ENCODE results near the gene FGF2.
"Not testable (repeated sequence)": the region's sequence is repeated elsewhere in the genome, so short reads cannot be mapped to it uniquely, and the experiment has no call there.

The FGF2 gene

DNA sequence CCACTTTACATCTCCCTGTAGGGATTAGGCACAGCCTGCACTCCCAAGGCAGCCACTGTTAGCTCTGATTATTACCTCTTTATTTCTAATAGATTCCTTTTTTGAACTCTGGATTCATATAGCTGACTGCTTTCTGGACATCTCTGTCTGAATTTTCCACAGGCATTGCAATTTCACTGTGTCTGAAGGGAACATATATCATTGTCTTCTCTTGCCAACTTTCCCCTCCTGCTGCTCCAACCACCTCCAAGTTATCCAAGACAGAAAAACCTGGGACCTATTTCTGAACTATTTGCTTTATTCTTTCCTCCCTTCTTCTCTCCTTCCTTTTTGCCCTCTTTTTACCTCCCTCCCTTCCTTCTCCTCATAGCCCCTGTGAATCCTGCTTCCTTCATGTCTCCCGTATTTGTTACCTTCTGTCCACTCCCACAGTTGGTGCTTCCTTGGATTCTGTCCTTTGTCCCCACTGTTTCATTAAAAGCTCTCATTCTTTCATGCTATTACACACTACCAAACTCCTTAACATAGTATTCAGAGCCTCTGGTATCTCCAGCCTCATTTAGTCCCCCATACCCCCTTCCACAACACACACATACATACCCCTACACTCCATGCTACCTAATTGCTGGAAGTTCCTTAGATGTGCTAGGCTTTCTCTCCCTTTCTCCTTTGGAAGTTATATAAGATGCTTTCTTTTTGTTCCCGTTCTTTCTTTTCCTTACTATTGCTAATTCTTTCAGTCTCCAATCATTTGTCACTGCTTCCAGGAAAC is 34.7 kb downstream of the FGF2 start:
- TF ChIP-seq, protein P1, sequence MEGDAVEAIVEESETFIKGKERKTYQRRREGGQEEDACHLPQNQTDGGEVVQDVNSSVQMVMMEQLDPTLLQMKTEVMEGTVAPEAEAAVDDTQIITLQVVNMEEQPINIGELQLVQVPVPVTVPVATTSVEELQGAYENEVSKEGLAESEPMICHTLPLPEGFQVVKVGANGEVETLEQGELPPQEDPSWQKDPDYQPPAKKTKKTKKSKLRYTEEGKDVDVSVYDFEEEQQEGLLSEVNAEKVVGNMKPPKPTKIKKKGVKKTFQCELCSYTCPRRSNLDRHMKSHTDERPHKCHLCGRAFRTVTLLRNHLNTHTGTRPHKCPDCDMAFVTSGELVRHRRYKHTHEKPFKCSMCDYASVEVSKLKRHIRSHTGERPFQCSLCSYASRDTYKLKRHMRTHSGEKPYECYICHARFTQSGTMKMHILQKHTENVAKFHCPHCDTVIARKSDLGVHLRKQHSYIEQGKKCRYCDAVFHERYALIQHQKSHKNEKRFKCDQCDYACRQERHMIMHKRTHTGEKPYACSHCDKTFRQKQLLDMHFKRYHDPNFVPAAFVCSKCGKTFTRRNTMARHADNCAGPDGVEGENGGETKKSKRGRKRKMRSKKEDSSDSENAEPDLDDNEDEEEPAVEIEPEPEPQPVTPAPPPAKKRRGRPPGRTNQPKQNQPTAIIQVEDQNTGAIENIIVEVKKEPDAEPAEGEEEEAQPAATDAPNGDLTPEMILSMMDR (IDR thresholded peaks at IDR 0.05; ENCODE audit: borderline replicate concordance, insufficient read depth, low read depth, low read length), result no peak

DNA sequence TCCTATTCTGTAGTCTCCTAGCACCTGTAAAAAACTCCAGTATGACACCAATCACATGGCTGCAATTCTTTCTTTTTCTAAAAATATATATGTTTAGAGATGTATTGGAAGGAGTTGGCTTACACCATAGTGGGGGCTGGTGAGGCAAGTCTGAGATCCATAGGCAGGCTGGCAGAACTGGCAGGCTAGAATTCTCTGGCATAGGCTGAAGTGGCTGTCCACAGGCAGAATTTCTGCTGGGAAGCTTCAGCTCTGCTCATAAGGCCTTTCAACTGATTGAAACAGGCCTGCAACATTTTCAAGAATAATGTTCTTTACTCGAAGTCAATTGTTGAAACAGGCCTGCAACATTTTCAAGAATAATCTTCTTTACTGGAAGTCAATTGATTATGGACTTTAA is 37.0 kb downstream of the FGF2 start:
- TF ChIP-seq, protein P1 (IDR thresholded peaks at IDR 0.05; ENCODE audit: borderline replicate concordance, insufficient read depth, low read depth, low read length), result no peak
- H3K4me3 ChIP-seq (ENCODE audit: low read depth, low read length), result no peak overlapping the region

More for the DNA sequence above, 34.7 kb downstream of the FGF2 start:
- H3K4me3 ChIP-seq (ENCODE audit: low read depth, low read length), result no peak overlapping the region

DNA sequence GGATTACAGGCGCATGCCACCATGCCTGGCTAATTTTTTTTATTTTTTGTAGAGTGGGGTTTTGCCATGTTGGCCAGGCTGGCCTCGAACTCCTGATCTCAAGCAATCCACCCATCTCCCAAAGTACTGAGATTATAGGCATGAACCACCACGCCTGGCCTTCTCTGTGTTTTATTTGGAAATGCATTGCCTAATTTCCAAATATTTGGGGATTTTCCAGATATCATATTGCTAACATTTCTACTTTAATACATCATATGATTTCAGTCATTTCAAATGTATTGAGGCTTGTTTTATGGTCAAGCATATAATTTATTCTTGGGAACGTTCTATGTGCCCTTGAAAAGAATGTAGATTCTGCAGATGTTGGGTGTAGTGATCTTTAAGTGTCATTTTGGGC is 38.8 kb downstream of the FGF2 start:
- no peak overlapping the region for H3K4me3 ChIP-seq (ENCODE audit: low read depth, low read length)
- TF ChIP-seq, protein P1 (IDR thresholded peaks at IDR 0.05; ENCODE audit: borderline replicate concordance, insufficient read depth, low read depth, low read length), result no peak

DNA sequence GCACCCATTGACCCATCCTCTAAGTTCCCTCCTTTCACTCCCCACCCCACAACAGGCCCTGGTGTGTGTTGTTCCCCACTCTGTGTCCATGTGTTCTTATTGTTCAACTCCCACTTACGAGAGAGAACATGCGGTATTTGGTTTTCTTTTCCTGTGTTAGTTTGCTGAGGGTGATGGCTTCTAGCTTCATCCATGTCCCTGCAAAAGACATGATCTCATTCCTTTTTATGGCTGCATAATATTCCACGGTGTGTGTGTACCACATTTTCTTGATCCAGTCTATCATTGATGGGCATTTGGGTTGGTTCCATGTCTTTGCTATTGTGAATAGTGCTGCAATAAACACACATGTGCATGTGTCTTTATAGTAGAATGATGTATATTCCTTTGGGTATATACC is 41.6 kb downstream of the FGF2 start:
- H3K4me3 ChIP-seq (ENCODE audit: low read depth, low read length), result not testable (repeated sequence)

DNA sequence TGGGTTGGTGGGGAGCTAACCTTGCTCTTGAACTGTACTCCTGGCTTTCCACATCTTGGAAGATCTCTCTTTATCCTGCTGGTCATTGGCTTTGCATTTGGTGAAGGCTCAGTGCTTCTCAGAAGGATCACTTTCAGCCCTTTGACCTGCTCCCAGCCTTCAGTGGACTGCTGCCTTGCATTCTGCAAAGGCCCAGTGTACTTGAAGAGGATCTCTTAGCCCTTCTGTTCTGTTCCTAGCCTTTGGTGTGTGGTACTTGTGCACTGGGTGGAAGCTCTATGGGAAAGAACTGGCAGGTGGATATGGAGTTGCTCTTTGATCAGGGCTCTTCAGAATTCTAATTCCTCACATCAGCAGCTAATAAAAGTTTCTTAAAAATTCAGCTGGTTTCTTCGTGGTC is 46.5 kb downstream of the FGF2 start:
- no peak overlapping the region for H3K4me3 ChIP-seq (ENCODE audit: low read depth, low read length)
- TF ChIP-seq, protein P1 (IDR thresholded peaks at IDR 0.05; ENCODE audit: borderline replicate concordance, insufficient read depth, low read depth, low read length), result no peak

DNA sequence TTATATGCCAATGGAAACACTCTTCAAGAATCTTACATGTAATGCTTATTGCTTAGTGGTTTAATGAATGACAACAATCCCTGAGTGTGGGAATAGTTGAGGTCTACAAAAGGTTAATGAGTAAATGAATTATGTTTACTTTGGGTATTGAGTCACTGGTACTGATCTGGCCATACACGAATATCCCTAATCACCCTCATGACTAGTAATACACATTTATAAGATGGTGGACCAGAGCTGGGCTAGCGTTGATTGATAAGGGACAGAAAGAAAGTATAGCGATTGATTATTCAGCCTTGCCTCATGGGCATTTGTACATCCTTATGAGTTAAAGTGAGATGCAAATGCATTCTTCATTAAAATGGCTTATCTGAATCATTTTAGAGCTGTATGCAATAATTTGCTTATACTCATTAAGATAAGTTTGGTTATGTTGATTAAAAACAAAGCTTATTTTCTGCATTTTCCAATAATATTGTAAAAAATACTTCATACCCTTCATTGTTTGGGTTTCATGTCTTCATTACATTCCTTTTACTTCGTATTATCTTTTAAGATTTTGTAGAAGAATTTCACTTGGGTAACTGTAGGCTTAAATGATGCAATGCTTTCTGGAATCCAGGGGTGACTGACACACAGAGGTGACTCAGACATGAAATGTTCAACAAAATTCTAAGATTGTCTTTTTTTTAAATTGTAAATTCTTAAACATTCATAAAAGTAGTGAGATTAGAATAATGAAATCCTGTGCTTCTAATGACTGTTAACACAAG is 47.4 kb downstream of the FGF2 start:
- TF ChIP-seq, protein P1 (IDR thresholded peaks at IDR 0.05; ENCODE audit: borderline replicate concordance, insufficient read depth, low read depth, low read length), result no peak

DNA sequence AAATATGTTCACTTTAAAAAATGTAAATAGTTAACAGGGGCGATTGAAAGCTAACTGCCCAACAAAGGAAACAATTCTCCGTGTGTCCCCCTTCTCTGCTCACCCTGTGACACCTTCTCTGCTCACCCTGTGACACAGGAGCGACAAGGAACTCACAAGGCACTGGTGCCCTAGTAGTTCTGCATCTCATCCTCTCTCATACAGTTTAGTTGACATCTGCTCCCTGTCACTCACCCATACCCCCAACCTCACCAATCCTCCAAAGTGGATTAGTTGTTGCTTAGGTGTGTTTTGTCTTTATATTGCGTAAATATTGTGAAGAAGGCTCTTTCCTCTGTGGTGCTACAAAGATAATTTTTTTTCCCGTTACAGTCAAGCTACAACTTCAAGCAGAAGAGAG is 49.3 kb downstream of the FGF2 start:
- TF ChIP-seq, protein P1 (IDR thresholded peaks at IDR 0.05; ENCODE audit: borderline replicate concordance, insufficient read depth, low read depth, low read length), result no peak

More for the DNA sequence above, 47.4 kb downstream of the FGF2 start:
- no peak overlapping the region for H3K4me3 ChIP-seq (ENCODE audit: low read depth, low read length)

More for the DNA sequence above, 49.3 kb downstream of the FGF2 start:
- H3K4me3 ChIP-seq (ENCODE audit: low read depth, low read length), result no peak overlapping the region
